Activated naive CD4-positive, alpha-beta T cell treated with anti-CD3 and anti-CD28 coated beads for 36 hours (primary cell): ENCODE data around the gene ITGAV. TPM values are rescaled to one million over a fixed set of nuclear protein-coding genes. Genes with fewer than 3 reads are reported as not detected.

Source experiments
- CTCF ChIA-PET: fragments of 350-600 bp; sonication (Branson Sonifier 250); formaldehyde crosslinking; loops from one replicate; lab custom pipeline; 2021; ENCODE audit warnings: antibody characterized with exemption; lab: Charles Lee
- DNase-seq: peaks from one replicate; pipeline ENCODE4 v3.0.0-alpha.2; 2020
- H3K27ac Mint-ChIP-seq: one replicate; pipeline ENCODE4 v1.8.0; 2021; ENCODE audit warnings: mild to moderate bottlenecking, mixed read lengths
- H3K27me3 Mint-ChIP-seq: one replicate; pipeline ENCODE4 v1.8.0; 2021; ENCODE audit warnings: low read depth, mixed read lengths
- H3K36me3 Mint-ChIP-seq: one replicate; pipeline ENCODE4 v1.8.0; 2021; ENCODE audit warnings: low read depth, mixed read lengths
- H3K4me1 Mint-ChIP-seq: one replicate; pipeline ENCODE4 v1.8.0; 2021; ENCODE audit warnings: low read depth, mixed read lengths
- H3K4me3 Mint-ChIP-seq: one replicate; pipeline ENCODE4 v1.8.0; 2021; ENCODE audit warnings: mild to moderate bottlenecking, moderate library complexity, mixed read lengths
- H3K9me3 Mint-ChIP-seq: one replicate; pipeline ENCODE4 v1.8.0; 2021; ENCODE audit warnings: mixed read lengths
- intact Hi-C: fragments of 100-400 bp; cut with micrococcal nuclease; formaldehyde crosslinking; loops from one replicate; pipeline ENCODE4 v1.15.1; 2023
- total RNA-seq, 2 experiments: library from RNA; stranded (reverse); gene quantifications; one replicate each; pipeline ENCODE4 v1.2.3, GENCODE V29; 2021

ITGAV gene
- total RNA-seq, 2 experiments from 2014 or later = 4.5 to 5.0 TPM

DNA sequence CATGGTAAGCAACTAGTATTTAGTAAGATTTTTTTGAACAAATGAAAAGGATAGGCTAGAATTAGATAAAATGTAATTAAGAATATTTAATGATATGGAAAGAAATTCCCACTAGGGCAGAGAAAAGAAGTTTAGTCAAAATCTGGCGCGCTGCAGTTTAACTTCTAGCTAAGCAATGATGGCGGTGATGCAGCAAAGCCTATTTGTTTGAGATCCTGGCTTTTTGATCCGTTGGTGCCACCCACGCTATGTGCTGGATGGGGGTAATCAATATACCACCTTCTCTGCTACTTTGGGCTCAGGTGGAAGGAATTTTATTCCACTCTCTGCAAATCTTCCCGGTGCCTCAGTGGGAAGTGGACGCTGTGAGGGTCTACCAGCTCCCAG is 103.6 kb downstream of the ITGAV start:
- CTCF ChIA-PET = no interaction called here
- Mint-ChIP-seq H3K4me3 (peak overlapping the region; percentile 30), H3K9me3 (no peaks in the 10 kb centered on the region), H3K36me3 (no peaks in the 10 kb centered on the region), H3K27ac (no peak overlapping the region), H3K27me3 (peaks cover 45% of the 10 kb centered on the region), H3K4me1 (peaks cover 9% of the 10 kb centered on the region)
- intact Hi-C loops = no loop called here
- no peak for DNase-seq

DNA sequence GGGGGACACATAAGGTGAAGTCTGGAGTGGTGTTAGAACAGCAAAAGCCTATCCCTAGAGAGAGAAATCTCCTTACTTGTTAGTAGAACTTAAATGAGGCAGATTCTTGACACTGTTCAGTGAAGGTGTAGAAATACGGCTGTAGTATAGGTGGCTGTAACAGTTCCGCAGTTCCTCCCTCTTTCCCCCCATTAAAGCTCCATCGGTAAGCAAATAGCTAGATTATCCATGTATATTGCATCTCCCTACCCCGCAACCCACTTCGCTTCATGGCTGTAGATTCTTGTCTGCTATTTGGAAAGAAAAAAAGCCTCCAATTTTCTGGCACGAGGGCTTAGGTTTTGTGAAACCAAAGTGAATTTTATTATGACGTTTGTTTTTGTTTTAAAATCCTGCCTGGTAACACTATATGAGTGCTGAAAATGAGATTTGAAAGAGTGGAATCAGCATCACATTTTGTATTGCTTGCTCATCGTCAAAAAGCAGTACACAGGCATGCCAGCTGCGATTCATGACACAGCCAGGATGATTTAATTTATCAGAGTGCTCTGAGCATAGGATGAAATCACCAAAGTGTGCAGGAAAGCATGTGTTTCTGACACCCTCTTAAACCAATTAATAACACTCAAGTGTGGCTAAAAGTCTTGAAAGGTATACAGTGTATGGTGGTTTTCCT is 105.4 kb downstream of the ITGAV start:
- Mint-ChIP-seq H3K27me3 (peaks cover 55% of the 10 kb centered on the region), H3K27ac (no peak overlapping the region), H3K36me3 (no peaks in the 10 kb centered on the region), H3K4me1 (peaks cover 9% of the 10 kb centered on the region), H3K4me3 (no peak overlapping the region), H3K9me3 (no peaks in the 10 kb centered on the region)
- CTCF ChIA-PET = no interaction called here
- DNase-seq = no peak
- intact Hi-C loops = no loop called here

DNA sequence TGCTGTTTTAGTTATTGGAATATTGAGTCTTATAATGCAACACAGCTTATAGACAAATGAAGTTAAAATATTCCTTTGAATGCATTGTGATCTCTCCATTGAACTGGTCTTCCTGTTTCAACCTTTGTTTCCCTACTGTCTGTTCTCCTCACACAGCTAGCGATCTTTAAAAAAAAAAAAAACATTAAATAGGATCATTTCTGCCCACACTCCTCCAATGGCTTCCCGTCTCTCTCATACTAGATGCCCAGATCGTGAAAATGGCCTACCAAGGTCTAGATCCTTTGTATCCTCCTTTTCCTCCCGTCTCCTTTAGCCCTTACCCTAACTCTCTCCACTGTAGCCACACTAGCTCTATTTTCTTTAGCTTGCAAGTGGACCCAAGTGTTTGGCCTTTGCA is 106.4 kb downstream of the ITGAV start:
- Mint-ChIP-seq H3K27ac (no peak overlapping the region), H3K4me3 (no peak overlapping the region), H3K4me1 (peaks cover 9% of the 10 kb centered on the region), H3K36me3 (no peaks in the 10 kb centered on the region), H3K27me3 (peaks cover 54% of the 10 kb centered on the region), H3K9me3 (no peaks in the 10 kb centered on the region)
- DNase-seq = no peak
- intact Hi-C loops = no loop called here
- CTCF ChIA-PET = no interaction called here

DNA sequence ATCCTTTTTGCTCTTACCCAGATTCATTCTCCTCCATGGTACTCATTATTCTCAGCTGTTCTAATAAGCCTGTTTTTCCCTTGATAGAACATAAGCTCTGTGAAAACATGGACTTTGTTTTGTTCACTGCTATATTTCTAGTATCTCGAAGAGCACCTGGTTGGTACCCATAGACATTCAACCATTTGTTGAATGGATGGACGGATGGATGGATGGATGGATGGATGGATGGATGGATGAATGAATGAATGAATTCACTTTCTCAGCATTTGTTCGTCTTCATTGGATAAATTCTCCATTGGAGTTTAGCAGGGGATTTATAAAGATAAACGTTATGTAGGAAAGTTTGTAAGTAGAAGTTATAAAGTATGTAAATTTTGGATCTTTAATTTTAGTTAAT is 106.9 kb downstream of the ITGAV start:
- no peaks in the 10 kb centered on the region for H3K36me3 Mint-ChIP-seq
- intact Hi-C loops = no loop called here
- peaks cover 51% of the 10 kb centered on the region for H3K27me3 Mint-ChIP-seq
- no peak overlapping the region for H3K4me3 Mint-ChIP-seq
- CTCF ChIA-PET = no interaction called here
- H3K4me1 Mint-ChIP-seq = peaks cover 9% of the 10 kb centered on the region
- no peaks in the 10 kb centered on the region for H3K9me3 Mint-ChIP-seq
- H3K27ac Mint-ChIP-seq = no peak overlapping the region
- DNase-seq = no peak

DNA sequence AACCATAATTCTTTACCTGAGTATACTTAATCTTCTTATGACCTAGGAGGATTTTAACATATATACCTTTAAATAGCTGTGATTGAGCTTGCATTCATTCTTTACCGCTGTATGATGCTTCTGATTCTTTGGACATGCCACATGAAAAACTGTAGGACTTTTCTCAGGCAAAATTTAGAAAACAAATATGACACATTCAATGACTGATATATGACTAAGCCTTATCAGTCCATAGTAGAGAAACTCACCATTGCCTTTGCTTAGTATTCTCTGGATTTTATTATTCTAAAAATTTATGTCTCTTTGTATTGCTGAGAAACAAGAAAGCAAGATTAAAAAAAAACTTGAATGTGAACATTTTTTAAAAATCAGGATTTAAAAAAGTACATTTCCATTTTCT is 107.7 kb downstream of the ITGAV start:
- Mint-ChIP-seq H3K4me3 (no peak overlapping the region), H3K9me3 (no peaks in the 10 kb centered on the region), H3K36me3 (no peaks in the 10 kb centered on the region), H3K4me1 (peaks cover 9% of the 10 kb centered on the region), H3K27me3 (peaks cover 46% of the 10 kb centered on the region), H3K27ac (no peak overlapping the region)
- CTCF ChIA-PET = no interaction called here
- intact Hi-C loops = no loop called here
- DNase-seq = no peak

DNA sequence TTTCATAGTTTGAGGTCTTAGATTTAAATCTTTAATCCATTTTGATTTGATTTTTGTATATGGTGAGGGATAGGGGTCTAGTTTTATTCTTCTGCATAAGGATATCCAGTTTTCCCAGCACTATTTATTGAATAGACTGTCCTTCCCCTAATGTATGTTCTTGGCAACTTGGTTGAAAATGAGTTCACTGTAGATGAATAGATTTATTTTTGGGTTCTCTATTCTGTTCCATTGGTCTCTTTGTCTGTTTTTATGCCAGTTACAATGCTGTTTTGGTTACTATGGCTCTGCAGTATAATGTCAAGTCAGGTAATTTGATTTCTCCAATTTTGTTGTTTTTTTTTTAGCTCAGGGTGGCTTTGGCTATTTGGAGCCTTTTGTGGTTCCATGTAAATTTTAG is 109.9 kb downstream of the ITGAV start:
- intact Hi-C loops = no loop called here
- no peaks in the 10 kb centered on the region for H3K36me3 Mint-ChIP-seq
- H3K4me3 Mint-ChIP-seq = no peak overlapping the region
- no peak for DNase-seq
- H3K27me3 Mint-ChIP-seq = peaks cover 31% of the 10 kb centered on the region
- peaks cover 5% of the 10 kb centered on the region for H3K4me1 Mint-ChIP-seq
- CTCF ChIA-PET = no interaction called here
- no peak overlapping the region for H3K27ac Mint-ChIP-seq
- H3K9me3 Mint-ChIP-seq = no peaks in the 10 kb centered on the region

DNA sequence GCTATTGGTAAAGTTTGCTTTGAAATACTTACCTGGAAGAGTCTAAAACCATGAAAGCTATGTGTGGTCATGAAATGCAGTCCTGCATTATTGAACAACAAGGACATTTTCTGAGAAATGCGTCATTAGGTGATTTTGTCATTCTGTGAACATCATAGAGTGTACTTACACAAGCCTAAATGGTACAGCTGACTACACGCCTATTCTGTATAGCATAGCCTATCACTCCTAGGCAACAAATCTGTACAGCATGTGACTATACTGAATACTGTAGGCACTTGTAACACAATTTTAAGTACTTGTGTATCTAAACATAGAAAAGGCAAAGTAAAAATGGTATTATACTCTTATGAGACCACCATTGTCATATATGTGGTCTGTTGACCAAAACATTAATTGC is 112.2 kb downstream of the ITGAV start:
- Mint-ChIP-seq H3K4me1 (no peaks in the 10 kb centered on the region), H3K27me3 (peaks cover 17% of the 10 kb centered on the region), H3K36me3 (no peaks in the 10 kb centered on the region), H3K9me3 (no peaks in the 10 kb centered on the region), H3K27ac (no peak overlapping the region), H3K4me3 (no peak overlapping the region)
- no peak for DNase-seq
- CTCF ChIA-PET = no interaction called here
- intact Hi-C loops = no loop called here

DNA sequence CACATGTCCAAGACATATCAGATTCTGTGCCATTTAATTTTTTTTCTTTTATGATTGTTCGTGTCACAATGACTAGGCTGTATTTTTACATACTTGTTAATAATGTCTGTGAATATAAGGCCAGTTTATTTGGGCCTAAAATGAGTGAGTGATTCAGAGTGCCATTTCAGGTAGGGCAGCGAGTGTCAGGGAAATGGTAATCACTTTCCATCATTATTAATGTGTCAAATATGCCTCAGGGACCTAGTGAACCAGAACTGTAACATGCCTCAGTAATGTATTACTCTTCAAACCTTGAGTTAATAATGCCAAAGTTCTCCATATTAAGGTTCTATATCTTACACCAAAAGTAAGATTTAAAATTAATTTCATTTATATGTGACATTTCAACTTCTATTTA is 112.6 kb downstream of the ITGAV start:
- no peaks in the 10 kb centered on the region for H3K9me3 Mint-ChIP-seq
- no peak for DNase-seq
- H3K4me1 Mint-ChIP-seq = no peaks in the 10 kb centered on the region
- CTCF ChIA-PET = no interaction called here
- no peaks in the 10 kb centered on the region for H3K36me3 Mint-ChIP-seq
- H3K4me3 Mint-ChIP-seq = no peak overlapping the region
- H3K27me3 Mint-ChIP-seq = peaks cover 16% of the 10 kb centered on the region
- H3K27ac Mint-ChIP-seq = no peak overlapping the region
- intact Hi-C loops = no loop called here

DNA sequence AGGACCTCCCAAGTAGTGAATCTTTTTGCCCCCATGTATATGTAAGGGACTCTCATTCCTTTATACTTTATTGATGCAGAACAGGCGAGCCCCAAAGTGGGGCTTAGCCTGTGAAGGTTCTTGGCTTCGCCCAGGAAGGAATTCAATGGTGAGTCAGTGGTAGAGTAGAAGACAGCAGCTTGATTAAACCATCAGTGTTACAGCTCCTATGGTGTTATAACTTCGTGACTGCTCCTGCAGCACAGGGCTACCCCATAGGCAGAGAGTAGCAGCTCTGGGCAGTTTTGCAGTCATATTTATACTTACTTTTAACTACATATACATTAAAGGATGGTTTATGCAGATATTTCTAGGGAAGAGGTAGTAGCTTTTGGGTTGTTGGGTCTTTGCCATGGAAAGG is 115.0 kb downstream of the ITGAV start:
- no peak overlapping the region for H3K27ac Mint-ChIP-seq
- peaks cover 9% of the 10 kb centered on the region for H3K27me3 Mint-ChIP-seq
- no peaks in the 10 kb centered on the region for H3K36me3 Mint-ChIP-seq

DNA sequence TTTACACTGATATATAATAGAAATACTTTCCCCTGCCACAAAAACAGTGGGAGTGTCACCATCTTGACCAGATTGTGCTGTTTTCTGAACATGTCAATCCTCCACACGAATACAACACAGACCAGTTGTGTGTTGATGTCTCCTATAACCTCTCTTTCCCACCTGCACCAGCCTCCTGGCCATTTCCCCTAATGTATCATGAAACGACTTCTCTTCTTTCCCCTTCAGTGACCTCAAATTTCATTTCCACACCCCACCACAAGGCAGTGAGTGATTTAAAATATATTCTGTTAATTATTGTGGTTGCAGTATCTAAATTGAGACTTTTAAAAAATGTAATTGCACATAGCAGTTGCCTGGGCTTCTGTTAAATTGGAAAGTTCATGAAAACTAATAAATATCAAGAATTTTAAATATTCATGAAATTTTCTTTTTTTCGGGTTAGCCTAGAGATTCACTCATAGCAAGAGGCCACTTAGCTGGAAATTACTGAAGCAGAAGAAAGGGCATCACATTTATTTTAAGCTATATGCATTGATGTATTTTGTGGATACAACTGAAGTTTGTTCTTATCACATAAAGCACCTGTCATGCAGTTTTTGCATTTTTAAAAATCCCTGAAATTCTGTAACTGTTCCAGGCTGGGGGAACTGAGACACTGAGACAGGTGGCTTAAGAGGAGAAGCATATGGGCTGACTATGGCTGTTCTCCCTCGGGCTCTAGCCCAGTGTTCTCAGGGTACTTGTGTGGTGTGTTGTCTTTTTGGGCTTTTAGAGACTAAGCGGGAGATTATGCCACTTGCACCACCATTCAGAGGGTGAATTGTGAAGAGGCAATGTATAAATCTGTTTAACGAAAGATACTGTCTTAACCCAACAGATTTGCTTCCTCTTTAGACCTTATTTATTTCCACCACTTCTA is 119.9 kb downstream of the ITGAV start:
- CTCF ChIA-PET = no interaction called here
- H3K4me3 Mint-ChIP-seq = no peak overlapping the region

More for the DNA sequence above, 115.0 kb downstream of the ITGAV start:
- Mint-ChIP-seq H3K9me3 (no peaks in the 10 kb centered on the region), H3K4me1 (no peaks in the 10 kb centered on the region), H3K4me3 (no peak overlapping the region)
- intact Hi-C loops = no loop called here
- DNase-seq = no peak
- CTCF ChIA-PET = no interaction called here

DNA sequence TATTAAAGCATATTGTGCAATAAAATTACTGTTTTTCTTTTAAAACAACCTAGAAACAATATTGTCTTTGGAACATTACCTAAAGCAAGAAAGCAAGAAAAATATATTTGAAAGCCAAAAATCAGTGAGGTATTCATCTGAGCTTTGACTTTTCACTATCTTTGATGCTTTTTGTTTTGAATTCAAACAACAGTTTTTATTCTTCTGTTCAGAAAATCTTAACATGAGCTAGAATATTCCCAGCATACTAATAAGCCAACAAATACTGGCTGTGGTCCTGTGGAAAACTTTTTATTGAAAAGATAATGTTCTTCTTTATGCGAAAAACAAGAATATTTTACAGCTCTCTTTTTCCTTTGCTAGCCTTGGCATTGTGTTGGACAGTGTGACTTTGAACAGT is 123.8 kb downstream of the ITGAV start:
- Mint-ChIP-seq H3K36me3 (no peaks in the 10 kb centered on the region), H3K4me3 (no peak overlapping the region), H3K9me3 (no peaks in the 10 kb centered on the region), H3K27ac (no peak overlapping the region), H3K27me3 (peaks cover 3% of the 10 kb centered on the region), H3K4me1 (no peaks in the 10 kb centered on the region)
- no peak for DNase-seq
- CTCF ChIA-PET = interaction anchor here (0.6 to 1.0 kb wide), 2 partner anchors 72 to 272 kb away, joined by 4 read pairs; no protein-coding TSS in a partner anchor
- intact Hi-C loops = no loop called here

More for the DNA sequence above, 119.9 kb downstream of the ITGAV start:
- H3K27ac Mint-ChIP-seq = no peak overlapping the region
- H3K27me3 Mint-ChIP-seq = peaks cover 7% of the 10 kb centered on the region
- no peaks in the 10 kb centered on the region for H3K4me1 Mint-ChIP-seq
- H3K36me3 Mint-ChIP-seq = no peaks in the 10 kb centered on the region
- H3K9me3 Mint-ChIP-seq = no peaks in the 10 kb centered on the region
- intact Hi-C loops = no loop called here
- DNase-seq = no peak

DNA sequence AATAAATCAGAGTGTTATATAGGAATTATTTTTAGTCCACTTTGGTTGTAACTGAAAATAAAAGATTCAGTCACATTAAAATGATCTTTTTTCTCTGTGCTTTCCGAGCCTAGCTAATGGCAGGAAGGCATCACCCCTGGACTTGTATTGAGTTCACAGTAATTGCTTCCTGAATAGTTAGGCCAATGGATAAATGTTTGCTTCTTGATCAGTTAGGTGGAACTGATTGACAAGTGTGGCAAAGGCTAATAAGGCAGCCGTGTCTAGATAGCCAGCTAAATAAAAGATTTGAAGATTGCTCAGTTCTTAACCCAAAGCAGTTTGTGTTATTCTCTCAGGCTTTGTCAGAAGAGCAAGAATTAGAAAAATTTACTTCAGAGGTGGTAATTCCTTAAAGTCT is 124.8 kb downstream of the ITGAV start:
- no peaks in the 10 kb centered on the region for H3K4me1 Mint-ChIP-seq
- H3K27me3 Mint-ChIP-seq = peaks cover 7% of the 10 kb centered on the region
- no peaks in the 10 kb centered on the region for H3K36me3 Mint-ChIP-seq
- DNase-seq = no peak
- intact Hi-C loops = no loop called here
- no peaks in the 10 kb centered on the region for H3K9me3 Mint-ChIP-seq
- no peak overlapping the region for H3K4me3 Mint-ChIP-seq
- H3K27ac Mint-ChIP-seq = no peak overlapping the region
- CTCF ChIA-PET = interaction anchor here (1.0 kb wide), 1 partner anchor 73 kb away, joined by 4 read pairs; no protein-coding TSS in a partner anchor

DNA sequence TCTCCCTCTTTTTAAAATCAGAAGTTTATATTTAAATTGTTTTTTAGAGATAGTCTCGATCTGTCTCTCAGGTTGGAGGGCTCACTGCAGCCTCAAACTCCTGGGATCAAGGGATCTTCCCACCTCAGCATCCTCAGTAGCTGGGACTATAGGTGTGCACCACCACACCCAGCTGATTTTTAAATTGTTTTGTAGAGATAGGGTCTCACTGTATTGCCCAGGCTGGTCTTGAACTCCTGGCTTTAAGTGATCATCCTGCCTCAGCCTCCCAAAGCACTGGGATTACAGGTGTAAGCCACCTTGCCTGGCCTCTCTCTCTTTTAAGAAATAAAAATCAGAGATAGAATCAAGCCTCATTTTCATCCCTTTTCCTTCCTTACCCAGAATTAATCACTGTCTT is 126.1 kb downstream of the ITGAV start:
- Mint-ChIP-seq H3K27ac (no peak overlapping the region), H3K4me1 (no peaks in the 10 kb centered on the region), H3K9me3 (no peaks in the 10 kb centered on the region), H3K4me3 (no peak overlapping the region), H3K27me3 (peaks cover 9% of the 10 kb centered on the region), H3K36me3 (no peaks in the 10 kb centered on the region)
- DNase-seq = no peak
- CTCF ChIA-PET = no interaction called here
- intact Hi-C loops = no loop called here
